ENCODE results near the gene CDC42SE2.

GRCh38 chr5:131384616-131385214 lies 120.9 kb downstream of the CDC42SE2 start:
- TF ChIP-seq CTCF (conservative IDR thresholded peaks at IDR 0.05; ENCODE audit: low read depth in 2 of 2) (no peak), EZH2phosphoT487 (IDR thresholded peaks at IDR 0.05; ENCODE audit: unreplicated experiment) (no peak), POLR2AphosphoS5 (IDR thresholded peaks at IDR 0.05; ENCODE audit: low read depth) (no peak), EZH2 (IDR thresholded peaks at IDR 0.05; ENCODE audit: low read depth, unreplicated experiment) (no peak)
